Calu3 (cell line): ENCODE measurements around the gene PSMG4. TPM values are rescaled to one million over a fixed set of nuclear protein-coding genes. Genes with fewer than 3 reads are reported as not detected.

Source experiments
- BruUV-seq: library from RNA; stranded (reverse); fragments of 400-500 nt; replicated peaks from 2 replicates; lab custom pipeline; 2021; lab: Mats Ljungman, UMichigan
- CTCF ChIA-PET: fragments of 300-600 bp; sonication (Branson Sonifier 250); formaldehyde crosslinking; loops from one replicate; lab custom pipeline; 2022; ENCODE audit warnings: antibody characterized with exemption; lab: Charles Lee
- DNase-seq: peaks from one replicate; pipeline ENCODE4 v3.0.0; 2022
- H3K27ac Mint-ChIP-seq: one replicate; pipeline ENCODE4 v1.8.0; 2022; ENCODE audit warnings: mixed read lengths; ENCODE audit not compliant: unreplicated experiment
- H3K27me3 Mint-ChIP-seq: one replicate; pipeline ENCODE4 v1.8.0; 2022; ENCODE audit warnings: mixed read lengths; ENCODE audit not compliant: unreplicated experiment
- H3K36me3 Mint-ChIP-seq: one replicate; pipeline ENCODE4 v1.8.0; 2022; ENCODE audit warnings: mild to moderate bottlenecking, moderate library complexity, mixed read lengths; ENCODE audit not compliant: insufficient read depth, unreplicated experiment
- H3K4me1 Mint-ChIP-seq: one replicate; pipeline ENCODE4 v1.8.0; 2022; ENCODE audit warnings: mild to moderate bottlenecking, low read depth, mixed read lengths; ENCODE audit not compliant: unreplicated experiment
- H3K4me3 Mint-ChIP-seq: one replicate; pipeline ENCODE4 v1.8.0; 2022; ENCODE audit warnings: mild to moderate bottlenecking, low read depth, moderate library complexity, mixed read lengths; ENCODE audit not compliant: unreplicated experiment
- H3K9me3 Mint-ChIP-seq: one replicate; pipeline ENCODE4 v1.8.0; 2022; ENCODE audit warnings: low read depth, mixed read lengths; ENCODE audit not compliant: unreplicated experiment
- intact Hi-C: fragments of 100-400 bp; cut with micrococcal nuclease; formaldehyde crosslinking; loops from one replicate; pipeline ENCODE4 v1.10.0; 2022; ENCODE audit not compliant: unreplicated experiment
- total RNA-seq: library from RNA; stranded (reverse); gene quantifications from 2 replicates; pipeline ENCODE4 v1.2.3, GENCODE V29; 2022
- TF ChIP-seq, protein P1 (sequence below): fragments of 200-600 bp; IDR thresholded peaks from one replicate; pipeline ENCODE4 v1.8.0; 2022; ENCODE audit warnings: antibody characterized with exemption; ENCODE audit not compliant: unreplicated experiment

Gene PSMG4
- total RNA-seq, 1 experiment from 2014 or later = 17.6 TPM

DNA sequence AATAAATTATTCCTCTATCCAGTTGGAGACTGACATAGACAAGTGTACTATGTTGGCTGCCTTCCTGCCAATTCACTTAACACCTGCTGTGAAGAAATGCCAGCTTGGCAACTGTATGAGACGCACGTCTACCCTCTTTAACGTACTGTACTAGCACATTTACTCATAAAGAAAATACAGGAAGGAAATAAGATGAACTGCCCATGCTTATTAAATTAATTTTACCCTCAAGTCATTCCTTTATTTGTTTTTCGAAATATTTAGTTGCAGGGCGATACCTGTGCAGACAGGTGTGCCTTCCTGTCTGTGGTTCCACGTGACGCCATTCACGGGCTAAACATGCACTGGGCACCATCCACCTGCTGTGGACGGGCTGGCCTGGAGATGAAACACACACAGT is 52.0 kb downstream of the PSMG4 start:
- peaks cover 32% of the 10 kb centered on the region for H3K27me3 Mint-ChIP-seq
- no peaks in the 10 kb centered on the region for H3K9me3 Mint-ChIP-seq
- BruUV-seq = no TSS peak
- no peak for DNase-seq
- H3K4me3 Mint-ChIP-seq = no peak overlapping the region
- intact Hi-C loops = no loop called here
- H3K4me1 Mint-ChIP-seq = no peaks in the 10 kb centered on the region
- TF ChIP-seq, protein P1, sequence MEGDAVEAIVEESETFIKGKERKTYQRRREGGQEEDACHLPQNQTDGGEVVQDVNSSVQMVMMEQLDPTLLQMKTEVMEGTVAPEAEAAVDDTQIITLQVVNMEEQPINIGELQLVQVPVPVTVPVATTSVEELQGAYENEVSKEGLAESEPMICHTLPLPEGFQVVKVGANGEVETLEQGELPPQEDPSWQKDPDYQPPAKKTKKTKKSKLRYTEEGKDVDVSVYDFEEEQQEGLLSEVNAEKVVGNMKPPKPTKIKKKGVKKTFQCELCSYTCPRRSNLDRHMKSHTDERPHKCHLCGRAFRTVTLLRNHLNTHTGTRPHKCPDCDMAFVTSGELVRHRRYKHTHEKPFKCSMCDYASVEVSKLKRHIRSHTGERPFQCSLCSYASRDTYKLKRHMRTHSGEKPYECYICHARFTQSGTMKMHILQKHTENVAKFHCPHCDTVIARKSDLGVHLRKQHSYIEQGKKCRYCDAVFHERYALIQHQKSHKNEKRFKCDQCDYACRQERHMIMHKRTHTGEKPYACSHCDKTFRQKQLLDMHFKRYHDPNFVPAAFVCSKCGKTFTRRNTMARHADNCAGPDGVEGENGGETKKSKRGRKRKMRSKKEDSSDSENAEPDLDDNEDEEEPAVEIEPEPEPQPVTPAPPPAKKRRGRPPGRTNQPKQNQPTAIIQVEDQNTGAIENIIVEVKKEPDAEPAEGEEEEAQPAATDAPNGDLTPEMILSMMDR = no peak
- no peaks in the 10 kb centered on the region for H3K36me3 Mint-ChIP-seq
- H3K27ac Mint-ChIP-seq = no peak overlapping the region
- CTCF ChIA-PET = no interaction called here

GRCh38 chr6:3311826-3312225 is 53.1 kb downstream of the PSMG4 start:
- no peaks in the 10 kb centered on the region for H3K9me3 Mint-ChIP-seq
- CTCF ChIA-PET = no interaction called here

GRCh38 chr6:3312604-3313231 is 54.0 kb downstream of the PSMG4 start:
- CTCF ChIA-PET = interaction anchor here (0.6 kb wide), 1 partner anchor 24 kb away, joined by 3 read pairs; no protein-coding TSS in a partner anchor
- Mint-ChIP-seq H3K27ac (no peak overlapping the region), H3K4me3 (no peak overlapping the region), H3K27me3 (peaks cover 39% of the 10 kb centered on the region), H3K4me1 (no peaks in the 10 kb centered on the region), H3K36me3 (no peaks in the 10 kb centered on the region), H3K9me3 (no peaks in the 10 kb centered on the region)
- intact Hi-C loops = no loop called here
- no peak for DNase-seq
- TF ChIP-seq, protein P1 = no peak
- BruUV-seq = no TSS peak

More at GRCh38 chr6:3311826-3312225, 53.1 kb downstream of the PSMG4 start:
- no TSS peak for BruUV-seq
- TF ChIP-seq, protein P1 = no peak
- intact Hi-C loops = no loop called here
- no peak overlapping the region for H3K4me3 Mint-ChIP-seq
- no peaks in the 10 kb centered on the region for H3K36me3 Mint-ChIP-seq
- H3K27me3 Mint-ChIP-seq = peaks cover 30% of the 10 kb centered on the region
- H3K4me1 Mint-ChIP-seq = no peaks in the 10 kb centered on the region
- DNase-seq = no peak
- H3K27ac Mint-ChIP-seq = no peak overlapping the region

DNA sequence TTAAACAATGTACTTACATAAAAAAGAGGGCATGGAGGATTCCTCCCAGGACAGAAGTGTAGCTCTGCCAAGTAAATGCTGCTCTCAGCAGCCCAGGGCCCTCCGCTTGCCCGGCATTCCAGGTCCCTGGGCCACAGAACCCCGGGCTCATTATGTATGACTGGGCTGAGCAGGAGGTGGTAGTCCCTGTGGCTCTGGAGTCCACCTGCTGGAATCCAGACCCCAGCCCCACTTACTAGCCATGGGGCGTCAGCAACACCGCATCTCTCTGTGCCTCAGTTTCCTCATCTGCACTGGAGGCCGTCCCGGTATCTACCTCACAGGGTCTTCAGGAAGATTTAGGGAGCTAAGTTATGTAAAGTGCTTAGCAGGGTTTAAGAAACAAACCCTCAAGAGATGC is 55.4 kb downstream of the PSMG4 start:
- H3K36me3 Mint-ChIP-seq = no peaks in the 10 kb centered on the region
- H3K4me3 Mint-ChIP-seq = no peak overlapping the region
- no peak overlapping the region for H3K27ac Mint-ChIP-seq
- H3K4me1 Mint-ChIP-seq = no peaks in the 10 kb centered on the region
- CTCF ChIA-PET = no interaction called here
- BruUV-seq = no TSS peak
- TF ChIP-seq, protein P1 = no peak
- H3K9me3 Mint-ChIP-seq = no peaks in the 10 kb centered on the region
- intact Hi-C loops = no loop called here
- no peak for DNase-seq
- peaks cover 54% of the 10 kb centered on the region for H3K27me3 Mint-ChIP-seq
